ENCODE measurements around the gene NME2.

NME2 gene

GRCh38 chr17:51200846-51201245 lies 34.6 kb downstream of the NME2 start:
- DNase-seq (ENCODE audit: low read depth in 2 of 2): no peak

DNA sequence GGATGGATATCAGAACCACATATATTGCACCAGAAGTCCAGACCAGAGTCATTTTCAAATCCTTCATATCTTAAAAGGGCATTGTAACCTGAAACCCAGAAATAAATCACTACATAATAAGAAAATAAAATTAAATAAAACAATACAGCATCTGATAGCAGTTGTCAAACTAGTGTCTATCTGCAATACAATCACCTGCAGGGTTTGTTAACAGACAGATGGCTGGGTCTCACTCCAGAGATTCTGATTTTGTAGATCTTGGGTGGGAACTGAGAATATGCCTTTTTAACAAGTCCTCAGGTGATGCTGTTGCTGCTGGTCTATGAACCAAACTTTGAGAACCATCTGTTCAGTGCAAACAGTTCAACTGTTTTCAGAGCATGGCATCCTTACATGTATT lies 37.6 kb downstream of the NME2 start:
- DNase-seq (ENCODE audit: low read depth in 2 of 2): no peak

DNA sequence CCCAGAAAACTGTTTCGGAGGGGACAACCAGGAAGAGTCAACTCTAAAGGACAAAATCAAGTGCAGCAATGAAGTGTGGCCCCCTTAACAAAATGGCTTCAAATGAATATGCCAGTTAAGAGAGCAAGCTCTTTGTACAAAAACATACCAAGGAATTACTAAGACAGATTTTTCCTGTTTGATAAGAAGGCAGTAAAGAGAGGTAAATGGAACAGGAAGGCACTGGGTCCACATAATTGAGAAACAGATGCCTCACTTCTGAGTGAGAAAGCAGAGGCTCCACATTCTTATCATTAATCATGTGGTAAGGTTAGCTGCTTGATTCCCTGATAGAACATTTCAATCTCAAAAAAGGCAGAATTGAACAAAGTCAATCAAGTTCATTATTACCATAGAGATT lies 48.7 kb downstream of the NME2 start:
- DNase-seq (ENCODE audit: low read depth in 2 of 2): no peak

DNA sequence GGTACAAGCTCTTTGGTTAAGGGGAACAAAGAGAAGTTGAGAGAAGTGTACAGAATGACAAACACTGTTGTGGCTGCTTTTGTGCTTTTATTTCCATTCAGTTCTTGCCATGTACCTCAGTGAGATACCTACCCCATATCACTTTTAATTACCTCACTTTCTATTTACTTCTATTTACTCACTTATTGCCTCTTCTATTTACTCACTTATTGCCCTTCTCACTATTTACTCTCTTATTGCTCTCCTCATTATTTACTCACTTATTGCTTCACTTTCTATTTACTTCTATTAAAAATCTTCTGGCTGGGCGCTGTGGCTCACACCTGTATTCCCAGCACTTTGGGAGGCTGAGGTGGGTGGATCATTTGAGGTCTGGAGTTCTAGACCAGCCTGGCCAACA lies 51.7 kb downstream of the NME2 start:
- no peak for DNase-seq (ENCODE audit: low read depth in 2 of 2)

DNA sequence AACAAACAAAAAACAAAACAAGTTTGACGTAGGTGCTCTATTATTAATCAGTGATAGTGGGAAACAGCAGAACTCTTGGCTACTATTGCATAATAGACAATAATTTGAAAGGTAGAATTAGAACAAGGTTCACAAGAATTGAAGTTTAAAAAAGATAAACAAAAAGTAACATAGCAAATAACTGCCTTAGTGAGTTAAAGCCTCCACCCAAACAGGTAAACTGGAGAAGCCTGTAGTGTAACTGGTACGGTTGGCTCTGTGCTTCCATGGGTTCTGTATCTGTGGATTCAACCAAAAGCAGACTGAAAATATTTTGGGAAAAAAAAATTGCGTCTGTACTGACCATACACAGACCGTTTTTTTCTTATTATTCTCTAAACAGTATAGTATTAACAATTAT lies 55.1 kb downstream of the NME2 start:
- no peak for DNase-seq (ENCODE audit: low read depth in 2 of 2)
